Keratinocyte (primary cell): ENCODE data around the gene LSM11. TPM values are rescaled to one million over a fixed set of nuclear protein-coding genes. Genes with fewer than 3 reads are reported as not detected.
"Not testable (repeated sequence)": the region's sequence is repeated elsewhere in the genome, so short reads cannot be mapped to it uniquely, and the experiment has no call there.

Experiments
- DNase-seq: peaks from one replicate; pipeline ENCODE4 v3.0.0-alpha.2; 2011; ENCODE audit warnings: low read depth, missing footprints, low spot score
- FAIRE-seq: peaks from 2 replicates; lab custom pipeline; 2011; peaks lifted over from hg19 to GRCh38; lab: Jason Lieb, UNC
- H2AFZ ChIP-seq: 2 replicates; pipeline ENCODE4 v1.6.0; 2012; ENCODE audit warnings: low read length, control low read depth, inconsistent platforms; ENCODE audit not compliant: control insufficient read depth
- H3K27ac ChIP-seq: 2 replicates; pipeline ENCODE4 v1.5.1; 2011; ENCODE audit warnings: low read length; ENCODE audit not compliant: control insufficient read depth, insufficient read depth
- H3K27me3 ChIP-seq: 3 replicates; pipeline ENCODE4 v1.6.0; 2011; ENCODE audit warnings: low read length; ENCODE audit not compliant: control insufficient read depth, insufficient read depth; ENCODE audit errors: extremely low read depth
- H3K36me3 ChIP-seq, 2 experiments: 2 replicates in 1 of 2; 3 replicates in 1 of 2; pipeline ENCODE4 v1.5.1; 2011; ENCODE audit warnings: low read length in 2 of 2, mild to moderate bottlenecking in 1 of 2; ENCODE audit not compliant: control insufficient read depth in 2 of 2, insufficient read depth in 2 of 2; ENCODE audit errors: extremely low read depth in 1 of 2
- H3K4me1 ChIP-seq: 3 replicates; pipeline ENCODE4 v1.5.1; 2011; ENCODE audit warnings: low read length; ENCODE audit not compliant: control insufficient read depth, insufficient read depth; ENCODE audit errors: extremely low read depth
- H3K4me2 ChIP-seq: 3 replicates; pipeline ENCODE4 v1.6.0; 2011; ENCODE audit warnings: low read depth, low read length; ENCODE audit not compliant: control insufficient read depth, insufficient read depth; ENCODE audit errors: extremely low read depth
- H3K4me3 ChIP-seq, 3 experiments: fragments of 200-600 bp in 1 of 3; sonication (generic) in 1 of 3; 2 replicates in 2 of 3; 3 replicates in 1 of 3; pipeline ENCODE4 v1.5.1; 2011 to 2016; ENCODE audit warnings: low read length in 3 of 3, mild to moderate bottlenecking in 3 of 3, control low read depth in 2 of 3, inconsistent platforms in 1 of 3, low read depth in 1 of 3, mixed read lengths in 1 of 3, mixed run types in 1 of 3, moderate library complexity in 1 of 3; ENCODE audit not compliant: control insufficient read depth in 2 of 3, insufficient read depth in 2 of 3; ENCODE audit errors: extremely low read depth in 1 of 3
- H3K79me2 ChIP-seq: 2 replicates; pipeline ENCODE4 v1.6.0; 2012; ENCODE audit warnings: low read length; ENCODE audit not compliant: control insufficient read depth, insufficient read depth
- H3K9ac ChIP-seq: 3 replicates; pipeline ENCODE4 v1.6.0; 2011; ENCODE audit warnings: low read length; ENCODE audit not compliant: control insufficient read depth, insufficient read depth; ENCODE audit errors: extremely low read depth
- H3K9me1 ChIP-seq: 3 replicates; pipeline ENCODE4 v1.6.0; 2011; ENCODE audit warnings: low read length; ENCODE audit not compliant: control insufficient read depth, insufficient read depth; ENCODE audit errors: extremely low read depth
- H3K9me3 ChIP-seq: 2 replicates; pipeline ENCODE4 v1.5.1; 2012; ENCODE audit warnings: low read depth, low read length; ENCODE audit not compliant: control insufficient read depth
- H4K20me1 ChIP-seq: 3 replicates; pipeline ENCODE4 v1.6.0; 2011; ENCODE audit warnings: low read length; ENCODE audit not compliant: control insufficient read depth, insufficient read depth; ENCODE audit errors: extremely low read depth
- EZH2 ChIP-seq: IDR thresholded peaks from one replicate; pipeline ENCODE4 v1.6.1; 2012; ENCODE audit warnings: inconsistent platforms, mild to moderate bottlenecking, low read length, moderate library complexity
- dilution Hi-C: fragments of 300-500 bp; cut with MboI; formaldehyde crosslinking; loops from one replicate; pipeline ENCODE4 v1.7.0; 2020; ENCODE audit warnings: low sequenced_read_pairs; ENCODE audit not compliant: extremely low pct_ligation_motif_present
- polyA minus RNA-seq, 3 experiments: library from RNA; depleted of rRNA, polyadenylated mRNA; stranded (reverse); fragments of >200 nt; gene quantifications; 1 replicate in 1 of 3; 2 replicates in 1 of 3; 3 replicates in 1 of 3; pipeline ENCODE4 v1.2.3, GENCODE V29; 2011
- polyA plus RNA-seq, 5 experiments: library from polyadenylated mRNA; depleted of rRNA in 3 of 5; stranded (reverse) in 3 of 5; stranded (forward) in 1 of 5; unstranded in 1 of 5; fragments of >200 nt; gene quantifications; 1 replicate in 1 of 5; 2 replicates in 3 of 5; 3 replicates in 1 of 5; pipeline versions ENCODE4 v1.2.1 to v1.2.3, GENCODE V29; 2011 to 2012; ENCODE audit warnings: missing spikeins in 2 of 5, low read depth in 1 of 5, low replicate concordance in 1 of 5
- TF ChIP-seq, protein P1 (sequence below), 3 experiments: IDR thresholded peaks in 1 of 3; conservative IDR thresholded peaks in 1 of 3; optimal IDR thresholded peaks in 1 of 3; 2 replicates in 2 of 3; 3 replicates in 1 of 3; pipeline versions ENCODE3 to v1.5.1; 2011; ENCODE audit warnings: low read length in 3 of 3, mild to moderate bottlenecking in 3 of 3, moderate library complexity in 2 of 3, control low read depth in 1 of 3, inconsistent platforms in 1 of 3; ENCODE audit not compliant: insufficient read depth in 2 of 3; ENCODE audit errors: extremely low read depth in 1 of 3

LSM11 gene
- polyA plus RNA-seq (2.1 to 2.7 TPM (median 2.3 TPM) in 3 replicates), polyA minus RNA-seq (0.98 to 4.5 TPM (median 1.9 TPM) in 3 replicates)
- 0.40 TPM for polyA plus RNA-seq (2011; ENCODE audit: low read depth)
- 1.0 and 1.7 TPM in 2 replicates for polyA plus RNA-seq (2011; cell fraction: cytosol; rRNA removed)
- 3.2 and 4.3 TPM in 2 replicates for polyA plus RNA-seq (2011; cell fraction: nucleus; rRNA removed)
- 1.7 and 1.8 TPM in 2 replicates for polyA plus RNA-seq (2012; ENCODE audit: low replicate concordance)
- 1.9 TPM for polyA minus RNA-seq (2011; cell fraction: cytosol; rRNA and poly(A)+ RNA removed)
- 1.9 and 3.1 TPM in 2 replicates for polyA minus RNA-seq (2011; cell fraction: nucleus; rRNA and poly(A)+ RNA removed)

DNA sequence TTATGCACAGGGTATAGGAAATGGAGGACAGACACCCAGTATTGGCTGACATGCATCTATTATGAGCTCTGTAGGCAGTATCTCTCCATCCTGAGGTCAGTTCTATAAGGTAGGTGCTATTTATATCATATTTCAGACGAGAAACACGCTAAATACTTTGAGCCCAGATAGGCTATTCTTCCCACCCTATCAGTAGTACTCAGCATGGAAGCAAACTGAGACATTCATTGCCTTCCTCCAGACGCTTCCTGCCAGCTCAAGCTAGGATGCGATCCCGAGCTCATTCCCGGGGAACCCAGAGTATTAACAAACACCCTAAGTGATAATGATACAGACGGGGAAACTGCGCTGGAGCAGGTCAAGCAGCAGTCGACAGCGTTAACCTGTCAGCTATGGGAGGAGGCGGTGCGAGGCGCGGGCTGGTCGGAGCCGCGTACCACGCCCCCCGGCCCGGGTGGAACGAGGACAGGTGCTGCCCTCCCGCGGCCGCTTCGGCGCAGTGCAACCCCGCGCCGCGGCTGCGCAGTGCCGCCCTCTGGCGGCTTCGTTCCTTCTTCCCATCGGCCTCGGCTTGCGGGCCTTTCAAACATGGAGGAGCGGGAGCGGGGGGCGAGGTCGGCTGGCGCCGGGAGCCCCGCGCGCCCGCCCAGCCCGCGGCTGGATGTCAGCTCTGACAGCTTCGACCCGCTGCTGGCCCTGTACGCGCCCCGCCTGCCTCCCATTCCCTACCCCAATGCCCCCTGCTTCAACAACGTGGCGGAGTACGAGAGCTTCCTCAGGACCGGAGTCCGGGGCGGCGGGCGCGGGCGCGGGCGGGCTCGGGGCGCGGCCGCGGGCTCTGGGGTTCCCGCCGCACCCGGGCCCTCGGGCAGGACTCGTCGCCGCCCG lies at the start of gene LSM11:
LSM11 (plus strand) TSS at position 550 of the 888 bp plus-strand sequence; CDS start at position 589, 39 bp downstream.
- Histone ChIP-seq H3K4me3 (peak within 1 kb of the TSS; percentile 63 to 79 (median 75)), H3K27ac (peak within 1 kb of the TSS; percentile 5), H3K4me2 (peak within 1 kb of the TSS; percentile 87), H3K4me1 (peaks cover 11% of the 10 kb centered on the region), H2AFZ (peak within 1 kb of the TSS; percentile 78), H3K9ac (peak within 1 kb of the TSS; percentile 77), H3K79me2 (peaks cover 5% of the 10 kb centered on the region), H3K9me3 (no peaks in the 10 kb centered on the region), H3K27me3 (no peaks in the 10 kb centered on the region), H4K20me1 (no peaks in the 10 kb centered on the region), H3K9me1 (no peaks in the 10 kb centered on the region), H3K36me3 (no peaks in the 10 kb centered on the region)
- TF ChIP-seq EZH2 = no peak
- TF ChIP-seq, protein P1, sequence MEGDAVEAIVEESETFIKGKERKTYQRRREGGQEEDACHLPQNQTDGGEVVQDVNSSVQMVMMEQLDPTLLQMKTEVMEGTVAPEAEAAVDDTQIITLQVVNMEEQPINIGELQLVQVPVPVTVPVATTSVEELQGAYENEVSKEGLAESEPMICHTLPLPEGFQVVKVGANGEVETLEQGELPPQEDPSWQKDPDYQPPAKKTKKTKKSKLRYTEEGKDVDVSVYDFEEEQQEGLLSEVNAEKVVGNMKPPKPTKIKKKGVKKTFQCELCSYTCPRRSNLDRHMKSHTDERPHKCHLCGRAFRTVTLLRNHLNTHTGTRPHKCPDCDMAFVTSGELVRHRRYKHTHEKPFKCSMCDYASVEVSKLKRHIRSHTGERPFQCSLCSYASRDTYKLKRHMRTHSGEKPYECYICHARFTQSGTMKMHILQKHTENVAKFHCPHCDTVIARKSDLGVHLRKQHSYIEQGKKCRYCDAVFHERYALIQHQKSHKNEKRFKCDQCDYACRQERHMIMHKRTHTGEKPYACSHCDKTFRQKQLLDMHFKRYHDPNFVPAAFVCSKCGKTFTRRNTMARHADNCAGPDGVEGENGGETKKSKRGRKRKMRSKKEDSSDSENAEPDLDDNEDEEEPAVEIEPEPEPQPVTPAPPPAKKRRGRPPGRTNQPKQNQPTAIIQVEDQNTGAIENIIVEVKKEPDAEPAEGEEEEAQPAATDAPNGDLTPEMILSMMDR (optimal IDR thresholded peaks at IDR 0.05 in 1 of 3, IDR thresholded peaks at IDR 0.05 in 1 of 3, conservative IDR thresholded peaks at IDR 0.05 in 1 of 3; ENCODE audit: extremely low read depth in 1 of 3, insufficient read depth in 2 of 3, low read length in 3 of 3) = peak; percentile 85 to 100 (median 97)
- no peak for FAIRE-seq
- dilution Hi-C loops = no loop called here
- peak; percentile 35 for DNase-seq

DNA sequence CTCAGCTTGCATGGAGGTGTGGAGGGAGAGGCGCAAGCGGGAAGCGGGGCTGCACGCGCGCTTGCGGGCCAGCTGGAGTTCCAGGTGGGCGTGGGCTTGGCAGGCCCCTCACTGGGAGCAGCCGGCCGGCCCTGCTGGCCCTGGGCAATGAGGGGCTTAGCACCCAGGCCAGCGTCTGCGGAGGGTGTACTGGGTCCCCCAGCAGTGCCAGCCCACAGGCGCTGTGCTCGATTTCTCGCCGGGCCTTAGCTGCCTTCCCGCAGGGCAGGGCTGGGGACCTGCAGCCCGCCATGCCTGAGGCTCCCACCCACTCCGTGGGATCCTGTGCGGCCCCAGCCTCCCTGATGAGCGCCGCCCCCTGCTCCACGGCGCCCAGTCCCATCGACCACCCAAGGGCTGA lies 49.7 kb upstream of the LSM11 start:
- H2AFZ ChIP-seq, H3K4me2 ChIP-seq, H4K20me1 ChIP-seq, H3K27ac ChIP-seq, H3K9ac ChIP-seq, DNase-seq, H3K9me3 ChIP-seq, H3K36me3 ChIP-seq, H3K9me1 ChIP-seq, H3K4me3 ChIP-seq, dilution Hi-C loops, FAIRE-seq, H3K27me3 ChIP-seq, H3K4me1 ChIP-seq, H3K79me2 ChIP-seq: not testable (repeated sequence)

DNA sequence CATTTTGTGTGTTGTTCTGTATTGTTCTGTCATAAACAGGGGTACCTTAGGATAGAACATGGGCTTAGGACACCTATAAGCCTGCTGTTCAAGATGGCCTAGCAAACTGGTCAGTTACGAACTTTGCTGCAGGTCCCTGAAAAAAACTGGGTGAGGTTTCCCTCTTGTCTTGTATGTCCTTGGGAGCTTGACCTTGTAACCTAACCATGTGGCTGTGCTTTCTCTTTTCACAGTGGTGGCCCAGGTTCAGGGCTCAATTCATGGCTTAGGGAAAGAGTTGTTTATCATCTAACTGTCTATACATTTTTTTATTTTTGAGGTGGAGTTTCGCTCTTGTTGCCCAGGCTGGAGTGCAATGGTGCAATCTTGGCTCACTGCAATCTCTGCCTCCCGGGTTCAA lies 47.4 kb upstream of the LSM11 start:
- FAIRE-seq, H3K9ac ChIP-seq, H3K27me3 ChIP-seq, H2AFZ ChIP-seq, H3K4me3 ChIP-seq, H4K20me1 ChIP-seq, DNase-seq, H3K4me2 ChIP-seq, H3K4me1 ChIP-seq, dilution Hi-C loops, H3K36me3 ChIP-seq, H3K27ac ChIP-seq, H3K9me3 ChIP-seq, H3K79me2 ChIP-seq, H3K9me1 ChIP-seq: not testable (repeated sequence)

DNA sequence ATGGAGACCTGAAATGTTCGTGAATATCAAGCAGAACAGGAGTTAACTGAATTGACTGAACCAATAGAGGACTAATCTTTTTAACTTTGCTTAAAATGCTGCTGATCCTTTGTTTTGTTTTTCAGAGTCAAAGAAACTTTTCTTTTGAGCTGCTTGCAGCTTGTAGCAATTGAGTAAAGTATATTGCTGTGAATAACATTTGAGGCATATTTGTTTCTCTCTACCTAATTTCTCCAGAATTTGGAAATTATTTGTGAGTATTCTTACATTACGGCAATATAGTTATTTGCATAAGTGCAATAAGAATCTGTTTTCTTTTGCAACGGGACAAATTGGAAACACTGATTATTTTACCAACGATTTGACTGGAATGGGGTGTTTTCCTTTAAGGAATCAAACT lies 44.8 kb upstream of the LSM11 start:
- H3K79me2 ChIP-seq, H3K27me3 ChIP-seq, H2AFZ ChIP-seq, H3K4me3 ChIP-seq, H3K4me1 ChIP-seq, dilution Hi-C loops, H3K27ac ChIP-seq, H4K20me1 ChIP-seq, H3K36me3 ChIP-seq, DNase-seq, FAIRE-seq, H3K4me2 ChIP-seq, H3K9ac ChIP-seq, H3K9me3 ChIP-seq, H3K9me1 ChIP-seq: not testable (repeated sequence)
